ENCODE data around the gene TGFBR2. TPM values are rescaled to one million over a fixed set of nuclear protein-coding genes. Genes with fewer than 3 reads are reported as not detected.
A peak's percentile ranks its signal among the peaks of the same experiment; 100 is the strongest.

Gene TGFBR2
- total and polyA plus RNA-seq, 2 of the 13 experiments (the other 11 are each of a cell fraction or from before 2014, with no cell fraction given), result 82.2 to 187 TPM

DNA sequence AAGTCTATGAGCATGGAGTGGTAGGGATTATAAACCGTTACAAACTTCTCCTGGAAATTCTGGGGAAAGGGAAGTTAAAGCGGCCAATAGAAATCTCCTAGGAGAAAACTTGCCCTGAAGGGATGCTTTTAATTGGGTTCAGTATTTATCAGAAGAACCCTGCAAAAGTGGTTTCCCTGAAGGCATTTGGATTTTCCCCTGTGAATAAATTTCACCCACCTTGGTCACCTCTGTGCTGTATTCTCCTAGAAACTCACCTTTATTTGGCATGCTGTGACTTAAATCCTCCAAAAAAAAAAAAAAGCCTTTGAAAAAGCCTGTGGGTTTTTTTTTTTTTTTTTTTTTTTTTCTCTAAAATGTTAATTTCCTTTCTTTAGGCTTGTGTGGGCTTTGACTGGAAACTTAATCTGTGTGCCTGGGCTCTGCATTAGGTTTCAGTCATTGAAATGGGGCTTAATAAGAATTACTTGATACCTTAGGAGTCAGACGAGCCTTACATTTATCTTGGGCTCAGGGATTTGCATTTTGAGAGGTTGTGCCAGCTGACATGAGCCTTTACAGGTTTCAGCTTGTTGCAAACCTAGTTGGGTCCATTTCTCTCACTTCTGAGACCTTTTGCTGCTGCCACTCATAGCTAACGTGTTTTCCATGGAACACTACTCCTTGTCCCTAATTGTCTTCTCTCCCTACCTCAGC, 22.0 kb downstream of the TGFBR2 start:
- peaks cover 95% of the 10 kb centered on the region for H4K20me1 ChIP-seq (ENCODE audit: insufficient read depth, low read length)
- H3K27ac ChIP-seq (ENCODE audit: extremely low read length, insufficient read depth, low read length), result peak overlapping the region; percentile 69
- H3K4me2 ChIP-seq (ENCODE audit: low read depth, low read length), result peak overlapping the region; percentile 30
- TF ChIP-seq ZNF460 (CRISPR knock-in tag; IDR thresholded peaks at IDR 0.05; ENCODE audit: borderline replicate concordance) (no peak), POLR2G (IDR thresholded peaks at IDR 0.05; ENCODE audit: low read depth, low read length) (0 out of 2 replicates have a peak, but pooled peaks have one; percentile 40)
- H3K4me3 ChIP-seq (replicated peaks in 1 of 3; ENCODE audit: insufficient read depth in 1 of 3, low read depth in 2 of 3, low read length in 3 of 3), result no peak overlapping the region
- no peaks in the 10 kb centered on the region for H3K9me3 ChIP-seq (ENCODE audit: low read length)
- H3K36me3 ChIP-seq (replicated peaks in 1 of 2; ENCODE audit: control insufficient read depth in 1 of 2, insufficient read depth in 2 of 2, low read length in 2 of 2), result peaks cover 13 to 49% of the 10 kb centered on the region in 2 experiments
- in situ Hi-C loops (cut with HindIII; ENCODE audit: extremely low pct_ligation_motif_present, low pct_unique_long_range_greater_than_20kb) (no loop called here), intact Hi-C loops (cut with micrococcal nuclease; ENCODE audit: unreplicated experiment) (no loop called here)
- no peak for DNase-seq (ENCODE audit: low spot score)
- no peak for FAIRE-seq
- no TSS peak for BruUV-seq (replicated peaks)
- no peak for ATAC-seq
- no peaks in the 10 kb centered on the region for H3K27me3 ChIP-seq (ENCODE audit: control insufficient read depth in 1 of 2, insufficient read depth in 2 of 2, low read length in 2 of 2)
- H3K9ac ChIP-seq (ENCODE audit: insufficient read depth, low read depth, low read length), result no peak overlapping the region; the same call in 1 of the 2 replicates
- WGBS (ENCODE audit: low lambda C conversion rate), result 77% methylated on average over 4 of the region's 4 CpGs
- H3K4me1 ChIP-seq (ENCODE audit: insufficient read depth, low read length), result peaks cover 100% of the 10 kb centered on the region
- POLR2A ChIA-PET, result interaction anchor here (0.9 to 1.4 kb wide), 3 partner anchors 21 to 370 kb away, joined by 3 to 5 read pairs (median 3); partner anchors contain the start of gene TGFBR2
- CTCF ChIA-PET (ENCODE audit: low intra/inter-chr PET ratio, low total read pairs), result interaction anchor here (0.6 kb wide), 1 partner anchor 12 kb away, joined by 3 read pairs; no protein-coding TSS in a partner anchor
- H3K79me2 ChIP-seq (ENCODE audit: insufficient read depth, low read length), result peaks cover 99% of the 10 kb centered on the region
- H2AFZ ChIP-seq (ENCODE audit: low read length), result no peak overlapping the region

DNA sequence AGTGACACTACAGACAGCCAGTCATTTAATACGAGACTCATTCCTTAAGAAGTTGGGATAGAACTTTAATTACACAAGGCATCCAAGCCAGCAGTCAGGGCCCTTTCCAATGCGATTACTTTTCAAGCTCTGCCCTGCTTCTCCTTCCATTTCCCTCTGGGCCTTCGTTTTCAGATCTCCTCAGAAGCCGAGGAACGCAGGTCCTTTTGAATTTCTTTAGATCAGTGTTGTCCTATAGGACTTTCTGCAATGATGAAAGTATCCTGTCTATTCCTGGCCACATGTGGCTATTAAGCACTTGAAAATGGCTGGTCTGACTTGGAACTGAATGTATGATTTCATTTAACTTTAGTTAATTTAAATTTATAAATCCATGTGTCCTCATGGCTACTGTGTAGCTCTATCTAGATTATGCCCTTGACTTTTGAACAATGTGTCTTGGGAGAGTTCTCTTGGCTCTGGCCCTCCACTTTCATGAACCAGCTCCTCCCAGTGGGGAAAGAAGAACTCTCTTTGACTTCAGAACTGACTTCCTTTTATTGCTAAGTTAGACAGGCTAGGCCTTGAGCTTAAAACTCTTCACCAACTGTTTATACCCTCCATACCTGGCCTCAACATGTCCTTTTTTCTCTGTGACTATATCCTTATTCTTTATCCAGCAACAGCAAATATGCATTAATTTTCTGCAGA, 22.6 kb downstream of the TGFBR2 start:
- Histone ChIP-seq H3K4me1 (ENCODE audit: insufficient read depth, low read length) (peaks cover 100% of the 10 kb centered on the region), H2AFZ (ENCODE audit: low read length) (no peak overlapping the region), H3K27me3 (ENCODE audit: control insufficient read depth in 1 of 2, insufficient read depth in 2 of 2, low read length in 2 of 2) (no peaks in the 10 kb centered on the region), H3K9me3 (ENCODE audit: low read length) (no peaks in the 10 kb centered on the region), H3K4me3 (replicated peaks in 1 of 3; ENCODE audit: insufficient read depth in 1 of 3, low read depth in 2 of 3, low read length in 3 of 3) (no peak overlapping the region; a peak in 1 of 6 replicates), H3K9ac (ENCODE audit: insufficient read depth, low read depth, low read length) (no peak overlapping the region; the same call in 1 of the 2 replicates), H3K4me2 (ENCODE audit: low read depth, low read length) (peak overlapping the region; percentile 30), H3K36me3 (replicated peaks in 1 of 2; ENCODE audit: control insufficient read depth in 1 of 2, insufficient read depth in 2 of 2, low read length in 2 of 2) (peaks cover 11 to 52% of the 10 kb centered on the region in 2 experiments), H4K20me1 (ENCODE audit: insufficient read depth, low read length) (peaks cover 97% of the 10 kb centered on the region), H3K27ac (ENCODE audit: extremely low read length, insufficient read depth, low read length) (peak overlapping the region; percentile 69), H3K79me2 (ENCODE audit: insufficient read depth, low read length) (peaks cover 99% of the 10 kb centered on the region)
- POLR2A ChIA-PET, result interaction anchor here (0.9 to 1.4 kb wide), 3 partner anchors 21 to 370 kb away, joined by 3 to 5 read pairs (median 3); partner anchors contain the start of gene TGFBR2
- 90% methylated on average over 5 of the region's 5 CpGs for WGBS (ENCODE audit: low lambda C conversion rate)
- ATAC-seq (no peak), DNase-seq (ENCODE audit: low spot score) (no peak), FAIRE-seq (no peak)
- in situ Hi-C loops (cut with HindIII; ENCODE audit: extremely low pct_ligation_motif_present, low pct_unique_long_range_greater_than_20kb), result no loop called here
- BruUV-seq (replicated peaks), result no TSS peak
- intact Hi-C loops (cut with micrococcal nuclease; ENCODE audit: unreplicated experiment), result no loop called here
- CTCF ChIA-PET (ENCODE audit: low intra/inter-chr PET ratio, low total read pairs), result no interaction called here
- TF ChIP-seq ZNF720 (CRISPR knock-in tag; IDR thresholded peaks at IDR 0.05) (no peak), TRAFD1 (CRISPR knock-in tag; IDR thresholded peaks at IDR 0.05; ENCODE audit: borderline replicate concordance) (no peak), MXI1 (IDR thresholded peaks at IDR 0.05; ENCODE audit: borderline replicate concordance, low read depth, low read length) (no peak), BHLHE40 (IDR thresholded peaks at IDR 0.05; ENCODE audit: low read length) (no peak), POGZ (CRISPR knock-in tag; IDR thresholded peaks at IDR 0.05) (no peak)
- TF ChIP-seq, protein P1, sequence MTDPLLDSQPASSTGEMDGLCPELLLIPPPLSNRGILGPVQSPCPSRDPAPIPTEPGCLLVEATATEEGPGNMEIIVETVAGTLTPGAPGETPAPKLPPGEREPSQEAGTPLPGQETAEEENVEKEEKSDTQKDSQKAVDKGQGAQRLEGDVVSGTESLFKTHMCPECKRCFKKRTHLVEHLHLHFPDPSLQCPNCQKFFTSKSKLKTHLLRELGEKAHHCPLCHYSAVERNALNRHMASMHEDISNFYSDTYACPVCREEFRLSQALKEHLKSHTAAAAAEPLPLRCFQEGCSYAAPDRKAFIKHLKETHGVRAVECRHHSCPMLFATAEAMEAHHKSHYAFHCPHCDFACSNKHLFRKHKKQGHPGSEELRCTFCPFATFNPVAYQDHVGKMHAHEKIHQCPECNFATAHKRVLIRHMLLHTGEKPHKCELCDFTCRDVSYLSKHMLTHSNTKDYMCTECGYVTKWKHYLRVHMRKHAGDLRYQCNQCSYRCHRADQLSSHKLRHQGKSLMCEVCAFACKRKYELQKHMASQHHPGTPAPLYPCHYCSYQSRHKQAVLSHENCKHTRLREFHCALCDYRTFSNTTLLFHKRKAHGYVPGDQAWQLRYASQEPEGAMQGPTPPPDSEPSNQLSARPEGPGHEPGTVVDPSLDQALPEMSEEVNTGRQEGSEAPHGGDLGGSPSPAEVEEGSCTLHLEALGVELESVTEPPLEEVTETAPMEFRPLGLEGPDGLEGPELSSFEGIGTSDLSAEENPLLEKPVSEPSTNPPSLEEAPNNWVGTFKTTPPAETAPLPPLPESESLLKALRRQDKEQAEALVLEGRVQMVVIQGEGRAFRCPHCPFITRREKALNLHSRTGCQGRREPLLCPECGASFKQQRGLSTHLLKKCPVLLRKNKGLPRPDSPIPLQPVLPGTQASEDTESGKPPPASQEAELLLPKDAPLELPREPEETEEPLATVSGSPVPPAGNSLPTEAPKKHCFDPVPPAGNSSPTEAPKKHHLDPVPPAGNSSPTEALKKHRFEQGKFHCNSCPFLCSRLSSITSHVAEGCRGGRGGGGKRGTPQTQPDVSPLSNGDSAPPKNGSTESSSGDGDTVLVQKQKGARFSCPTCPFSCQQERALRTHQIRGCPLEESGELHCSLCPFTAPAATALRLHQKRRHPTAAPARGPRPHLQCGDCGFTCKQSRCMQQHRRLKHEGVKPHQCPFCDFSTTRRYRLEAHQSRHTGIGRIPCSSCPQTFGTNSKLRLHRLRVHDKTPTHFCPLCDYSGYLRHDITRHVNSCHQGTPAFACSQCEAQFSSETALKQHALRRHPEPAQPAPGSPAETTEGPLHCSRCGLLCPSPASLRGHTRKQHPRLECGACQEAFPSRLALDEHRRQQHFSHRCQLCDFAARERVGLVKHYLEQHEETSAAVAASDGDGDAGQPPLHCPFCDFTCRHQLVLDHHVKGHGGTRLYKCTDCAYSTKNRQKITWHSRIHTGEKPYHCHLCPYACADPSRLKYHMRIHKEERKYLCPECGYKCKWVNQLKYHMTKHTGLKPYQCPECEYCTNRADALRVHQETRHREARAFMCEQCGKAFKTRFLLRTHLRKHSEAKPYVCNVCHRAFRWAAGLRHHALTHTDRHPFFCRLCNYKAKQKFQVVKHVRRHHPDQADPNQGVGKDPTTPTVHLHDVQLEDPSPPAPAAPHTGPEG (CRISPR knock-in tag; IDR thresholded peaks at IDR 0.05), result no peak

Measured in HepG2 (cell line).